Vagina (tissue), 2 donors: ENCODE results near the gene KLHDC7B.

Experiments
- CTCF ChIP-seq, 3 experiments: fragments of 450-650 bp in 2 of 3; fragments of 200-600 bp in 1 of 3; sonication (generic) in 1 of 3; IDR thresholded peaks; one replicate each; pipeline ENCODE4 v1.5.1; 2017 to 2019; ENCODE audit warnings: antibody characterized with exemption in 3 of 3, mild to moderate bottlenecking in 2 of 3, moderate library complexity in 2 of 3
- POLR2A ChIP-seq, 2 donors: fragments of 450-650 bp; IDR thresholded peaks; one replicate each; pipeline ENCODE4 v1.6.1; 2017; ENCODE audit warnings: antibody characterized with exemption in 2 of 2, mild to moderate bottlenecking in 2 of 2, moderate library complexity in 2 of 2

- TF ChIP-seq CTCF (IDR thresholded peaks at IDR 0.05) (no peak), POLR2A (IDR thresholded peaks at IDR 0.05) (no peak)
Observed at GRCh38 chr22:50525858-50526107, 19.9 kb upstream of the KLHDC7B start.
